ENCODE results near the gene SPANXN3. TPM values are rescaled to one million over a fixed set of nuclear protein-coding genes. Genes with fewer than 3 reads are reported as not detected.

SPANXN3 gene
- total and polyA plus RNA-seq, 2 experiments from 2014 or later: not detected

- H3K4me1 ChIP-seq (ENCODE audit: low read depth): no peaks in the 10 kb centered on the region
- no peaks in the 10 kb centered on the region for H3K36me3 ChIP-seq
- no peaks in the 10 kb centered on the region for H3K9me3 ChIP-seq (ENCODE audit: low read depth)
- H3K27me3 ChIP-seq: no peaks in the 10 kb centered on the region
- no peak overlapping the region for H3K27ac ChIP-seq
- no peak overlapping the region for H3K4me3 ChIP-seq
- no peak for TF ChIP-seq CTCF (IDR thresholded peaks at IDR 0.05; ENCODE audit: low read depth, low read length)
- DNase-seq (ENCODE audit: low read depth in 1 of 2, low spot score in 1 of 2): no peak
These were observed 44.8 kb downstream of the SPANXN3 start for GRCh38 chrX:143472347-143472938.

GRCh38 chrX:143466130-143466529 is 51.1 kb downstream of the SPANXN3 start:
- TF ChIP-seq CTCF (IDR thresholded peaks at IDR 0.05; ENCODE audit: low read depth, low read length): no peak
- no peaks in the 10 kb centered on the region for H3K4me1 ChIP-seq (ENCODE audit: low read depth)

DNA sequence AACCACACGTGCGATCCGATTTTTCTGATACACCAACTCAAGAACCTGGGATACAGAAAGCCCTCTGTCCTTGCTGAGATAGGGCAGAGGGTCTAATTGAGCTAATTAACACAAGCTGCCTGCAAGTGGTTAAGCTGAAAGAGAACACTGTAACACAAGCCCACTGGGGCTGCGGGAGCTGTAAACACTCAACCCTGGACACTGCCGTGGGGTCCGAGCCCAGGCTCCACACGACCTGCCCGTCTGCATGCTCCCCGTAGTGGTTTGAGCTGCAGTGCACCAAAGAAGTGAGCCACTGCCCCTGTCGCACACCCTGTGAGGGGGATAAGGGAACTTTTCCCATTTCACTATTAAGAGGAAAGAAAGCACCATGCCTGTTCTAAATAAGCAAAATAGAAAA is 54.6 kb downstream of the SPANXN3 start:
- no peaks in the 10 kb centered on the region for H3K9me3 ChIP-seq (ENCODE audit: low read depth)
- H3K36me3 ChIP-seq: no peaks in the 10 kb centered on the region
- no peaks in the 10 kb centered on the region for H3K4me1 ChIP-seq (ENCODE audit: low read depth)
- H3K27me3 ChIP-seq: no peaks in the 10 kb centered on the region
- DNase-seq (ENCODE audit: low read depth in 1 of 2, low spot score in 1 of 2): no peak
- no peak overlapping the region for H3K27ac ChIP-seq
- no peak for TF ChIP-seq CTCF (IDR thresholded peaks at IDR 0.05; ENCODE audit: low read depth, low read length)
- no peak overlapping the region for H3K4me3 ChIP-seq

More at GRCh38 chrX:143466130-143466529, 51.1 kb downstream of the SPANXN3 start:
- Histone ChIP-seq H3K27ac (no peak overlapping the region), H3K4me3 (no peak overlapping the region), H3K27me3 (no peaks in the 10 kb centered on the region), H3K36me3 (no peaks in the 10 kb centered on the region), H3K9me3 (ENCODE audit: low read depth) (no peaks in the 10 kb centered on the region)
- DNase-seq (ENCODE audit: low read depth in 1 of 2, low spot score in 1 of 2): no peak

DNA sequence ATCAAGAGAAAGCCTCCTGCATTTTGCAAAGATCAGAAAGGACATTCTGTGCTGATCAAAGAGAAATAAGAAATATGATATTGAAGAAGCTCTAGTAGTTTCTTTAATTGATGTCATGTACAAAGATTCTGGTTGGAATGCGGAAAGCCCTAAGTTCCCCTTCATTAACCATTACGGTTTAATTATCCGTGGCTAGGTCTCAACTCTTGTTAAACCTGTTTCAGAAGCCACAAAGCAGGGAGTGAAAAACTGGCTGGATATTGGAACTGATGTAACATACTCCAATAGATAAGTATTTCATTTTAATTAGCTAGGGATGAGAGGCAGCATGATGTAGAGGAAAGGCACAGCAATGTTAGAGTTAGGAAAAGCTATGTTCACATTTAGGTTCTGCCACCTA is 55.7 kb downstream of the SPANXN3 start:
- Histone ChIP-seq H3K36me3 (no peaks in the 10 kb centered on the region), H3K4me1 (ENCODE audit: low read depth) (no peaks in the 10 kb centered on the region), H3K4me3 (no peak overlapping the region), H3K27ac (no peak overlapping the region), H3K27me3 (no peaks in the 10 kb centered on the region), H3K9me3 (ENCODE audit: low read depth) (no peaks in the 10 kb centered on the region)
- no peak for TF ChIP-seq CTCF (IDR thresholded peaks at IDR 0.05; ENCODE audit: low read depth, low read length)
- no peak for DNase-seq (ENCODE audit: low read depth in 1 of 2, low spot score in 1 of 2)

Other genes with a start within 250 kb of the SPANXN3 start
- 0.99 and 5.7 TPM in 2 replicates for gene SLITRK4, start 118.6 kb upstream of the SPANXN3 start, total RNA-seq
- 2.0 and 8.5 TPM in 2 replicates for gene SLITRK4, start 118.6 kb upstream of the SPANXN3 start, polyA plus RNA-seq
- not detected in 2 replicates for gene SPANXN2, start 203.3 kb upstream of the SPANXN3 start, total RNA-seq
- gene SPANXN2, start 203.3 kb upstream of the SPANXN3 start, polyA plus RNA-seq: not detected in 2 replicates